PC-3 (cell line): ENCODE results near the gene UBASH3B. TPM values are rescaled to one million over a fixed set of nuclear protein-coding genes. Genes with fewer than 3 reads are reported as not detected.

Source experiments
- ATAC-seq: fragments of 200-7000 bp; cut with Tn5 transposase; 2 replicates; pipeline ENCODE4 v1.9.1; 2020; ENCODE audit warnings: mild to moderate bottlenecking, moderate library complexity
- BruUV-seq: library from RNA; stranded (reverse); fragments of 400-500 nt; replicated peaks from 2 replicates; lab custom pipeline; 2021; lab: Mats Ljungman, UMichigan
- CTCF ChIA-PET: fragments of 300-600 bp; sonication (Branson Sonifier 250); formaldehyde crosslinking; loops from one replicate; lab custom pipeline; 2022; ENCODE audit warnings: antibody characterized with exemption; lab: Charles Lee
- POLR2A ChIA-PET: fragments of 300-600 bp; sonication (Branson Sonifier 250); formaldehyde crosslinking; loops from one replicate; lab custom pipeline; 2022; ENCODE audit warnings: antibody characterized with exemption; ENCODE audit not compliant: unreplicated experiment; lab: Charles Lee
- DNase-seq: peaks from one replicate; pipeline ENCODE4 v3.0.0-alpha.2; 2015
- H2AFZ ChIP-seq: fragments of 300-600 bp; sonication (generic); 2 replicates; pipeline ENCODE4 v1.6.0; 2016; ENCODE audit warnings: antibody characterized with exemption, low read length
- H3F3A ChIP-seq: fragments of 300-600 bp; sonication (generic); one replicate; pipeline ENCODE4 v1.6.0; 2017; ENCODE audit warnings: antibody characterized with exemption, low read length, control low read depth, mild to moderate bottlenecking; ENCODE audit not compliant: unreplicated experiment
- H3K27ac ChIP-seq: fragments of 300-600 bp; sonication (generic); 2 replicates; pipeline ENCODE4 v1.5.1; 2016; ENCODE audit warnings: mild to moderate bottlenecking, low read length
- H3K27me3 ChIP-seq: fragments of 300-600 bp; sonication (generic); 2 replicates; pipeline ENCODE4 v1.6.1; 2016; ENCODE audit warnings: low read length, mixed read lengths
- H3K36me3 ChIP-seq: fragments of 300-600 bp; sonication (generic); 2 replicates; pipeline ENCODE4 v1.6.1; 2016; ENCODE audit warnings: low read depth, mixed run types, low read length, mixed read lengths
- H3K4me1 ChIP-seq: fragments of 300-600 bp; sonication (generic); 2 replicates; pipeline ENCODE4 v1.5.1; 2016; ENCODE audit warnings: low read length; ENCODE audit not compliant: insufficient read depth
- H3K4me2 ChIP-seq: fragments of 300-600 bp; sonication (generic); 2 replicates; pipeline ENCODE4 v1.6.0; 2016; ENCODE audit warnings: low read length
- H3K4me3 ChIP-seq: fragments of 300-600 bp; sonication (generic); 2 replicates; pipeline ENCODE4 v1.5.1; 2016; ENCODE audit warnings: mild to moderate bottlenecking, low read length, mixed read lengths
- H3K79me2 ChIP-seq: fragments of 300-600 bp; sonication (generic); 2 replicates; pipeline ENCODE4 v1.6.1; 2017; ENCODE audit warnings: low read length, mixed read lengths
- H3K9ac ChIP-seq: fragments of 300-600 bp; sonication (generic); 2 replicates; pipeline ENCODE4 v1.6.0; 2016; ENCODE audit warnings: mild to moderate bottlenecking, low read length
- H3K9me2 ChIP-seq: fragments of 300-600 bp; sonication (generic); replicated peaks from 2 replicates; pipeline ENCODE4 v1.6.1; 2016; ENCODE audit warnings: mixed run types, low read length, mixed read lengths
- H3K9me3 ChIP-seq: fragments of 300-600 bp; sonication (generic); 2 replicates; pipeline ENCODE4 v1.6.1; 2016; ENCODE audit warnings: low read length, mixed read lengths
- H4K20me1 ChIP-seq: fragments of 300-600 bp; sonication (generic); 2 replicates; pipeline ENCODE4 v1.6.1; 2016; ENCODE audit warnings: low read length, mixed read lengths
- CTCF ChIP-seq: fragments of 300-600 bp; sonication (generic); conservative IDR thresholded peaks from 2 replicates; pipeline ENCODE4 v1.5.1; 2017; ENCODE audit warnings: antibody characterized with exemption, low read depth, mild to moderate bottlenecking, low read length
- EZH2 ChIP-seq: fragments of 300-600 bp; sonication (generic); IDR thresholded peaks from one replicate; pipeline ENCODE4 v1.6.1; 2017; ENCODE audit warnings: antibody characterized with exemption, mild to moderate bottlenecking, low read length; ENCODE audit not compliant: unreplicated experiment
- EZH2phosphoT487 ChIP-seq: fragments of 300-600 bp; sonication (generic); IDR thresholded peaks from 2 replicates; pipeline ENCODE4 v1.6.1; 2018; ENCODE audit warnings: mild to moderate bottlenecking, antibody characterized with exemption, low read length, borderline replicate concordance
- intact Hi-C: fragments of 100-400 bp; cut with micrococcal nuclease; formaldehyde crosslinking; loops from 2 replicates; pipeline ENCODE4 v1.9.0; 2023
- total RNA-seq: library from RNA; depleted of rRNA; stranded (reverse); fragments of >200 nt; gene quantifications from 2 replicates; pipeline ENCODE4 v1.2.3, GENCODE V29; 2014

UBASH3B gene
- total RNA-seq, 1 experiment from 2014 or later: 178 TPM

DNA sequence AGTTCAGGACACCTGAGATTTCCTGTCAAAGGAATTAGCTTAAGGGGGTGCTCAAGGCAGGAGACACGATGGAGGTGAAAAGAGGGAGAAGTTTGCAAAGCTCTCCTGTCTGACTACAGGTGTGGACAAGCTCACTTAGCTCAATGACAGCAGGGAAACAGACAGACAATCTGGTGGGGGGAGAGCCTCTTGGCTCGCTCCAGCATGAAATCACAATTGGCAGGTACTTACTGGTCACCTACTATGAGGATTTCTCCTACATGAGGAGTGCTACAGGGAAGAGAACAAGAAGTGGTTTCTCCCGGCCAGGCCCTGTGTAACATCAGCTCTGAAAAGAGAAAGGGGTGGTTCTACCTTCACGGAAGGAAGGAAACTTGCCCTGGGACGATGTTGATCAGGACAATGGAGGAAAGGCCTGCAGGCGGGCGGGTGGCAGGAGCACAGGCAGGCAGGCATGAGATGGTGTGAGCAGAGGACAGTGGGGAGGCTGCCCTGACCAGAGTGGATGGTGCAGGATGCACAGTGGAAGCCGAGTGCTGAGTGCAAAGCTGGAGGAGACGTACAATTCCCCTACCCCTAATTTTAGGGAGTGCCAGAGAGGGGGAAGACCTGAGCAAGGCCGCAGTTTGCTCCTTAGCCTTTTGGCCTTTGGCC lies 124.9 kb downstream of the UBASH3B start:
- ATAC-seq (no peak), DNase-seq (no peak)
- Histone ChIP-seq H3K36me3 (peaks cover 32% of the 10 kb centered on the region), H4K20me1 (no peaks in the 10 kb centered on the region), H3K9me2 (no peaks in the 10 kb centered on the region), H3K27ac (no peak overlapping the region), H2AFZ (no peak overlapping the region), H3K4me2 (no peak overlapping the region), H3K79me2 (no peaks in the 10 kb centered on the region), H3K9ac (no peak overlapping the region), H3K9me3 (no peaks in the 10 kb centered on the region), H3K4me1 (peaks cover 19% of the 10 kb centered on the region), H3K27me3 (no peaks in the 10 kb centered on the region), H3F3A (no peaks in the 10 kb centered on the region), H3K4me3 (no peak overlapping the region)
- ChIA-PET POLR2A (no interaction called here), CTCF (interaction anchor here (1.3 to 1.4 kb wide), 2 partner anchors 148 to 152 kb away, joined by 6 to 23 read pairs; no protein-coding TSS in a partner anchor)
- intact Hi-C loops: no loop called here
- TF ChIP-seq CTCF: no peak
- TF ChIP-seq EZH2: no peak
- no peak for TF ChIP-seq EZH2phosphoT487
- no TSS peak for BruUV-seq

- Histone ChIP-seq H3K4me1 (peaks cover 14% of the 10 kb centered on the region), H3K27ac (no peak overlapping the region), H3K4me3 (no peak overlapping the region), H3K9ac (no peak overlapping the region), H3K27me3 (no peaks in the 10 kb centered on the region), H2AFZ (no peak overlapping the region), H4K20me1 (no peaks in the 10 kb centered on the region), H3F3A (no peaks in the 10 kb centered on the region), H3K79me2 (no peaks in the 10 kb centered on the region), H3K4me2 (no peak overlapping the region), H3K9me3 (no peaks in the 10 kb centered on the region), H3K9me2 (no peaks in the 10 kb centered on the region), H3K36me3 (peaks cover 36% of the 10 kb centered on the region)
- ChIA-PET CTCF (interaction anchor here (0.5 to 1.4 kb wide), 12 partner anchors 11 to 177 kb away, joined by 3 to 23 read pairs (median 3); no protein-coding TSS in a partner anchor), POLR2A (interaction anchor here (0.7 kb wide), 3 partner anchors 13 to 152 kb away, joined by 3 to 5 read pairs (median 4); no protein-coding TSS in a partner anchor)
- TF ChIP-seq CTCF (peak; percentile 98), EZH2 (no peak)
- ATAC-seq (peak; percentile 98), DNase-seq (peak; percentile 95)
- no TSS peak for BruUV-seq
- intact Hi-C loops: loop anchor here (1.0 kb wide), 4 partner anchors 73 to 201 kb away; no protein-coding TSS in a partner anchor
These were observed 126.1 kb downstream of the UBASH3B start for GRCh38 chr11:122781378-122782195.
